KOPT-K1 (cell line): ENCODE measurements around the gene NELFA.

Experiments used
- H3K27ac ChIP-seq: fragments of 200-600 bp; sonication (generic); 2 replicates; pipeline ENCODE4 v1.5.1; 2016; ENCODE audit warnings: antibody characterized with exemption, mild to moderate bottlenecking, low read depth, low read length; ENCODE audit not compliant: poor library complexity, severe bottlenecking
- H3K36me3 ChIP-seq: fragments of 200-600 bp; sonication (generic); 2 replicates; pipeline ENCODE4 v1.5.1; 2017; ENCODE audit warnings: antibody characterized with exemption, mild to moderate bottlenecking, low read length, moderate library complexity; ENCODE audit not compliant: insufficient read depth
- H3K9me3 ChIP-seq: fragments of 200-600 bp; sonication (generic); 2 replicates; pipeline ENCODE4 v1.5.1; 2017; ENCODE audit warnings: antibody characterized with exemption, low read length, mild to moderate bottlenecking; ENCODE audit not compliant: insufficient read depth, poor library complexity, severe bottlenecking

Gene NELFA

DNA sequence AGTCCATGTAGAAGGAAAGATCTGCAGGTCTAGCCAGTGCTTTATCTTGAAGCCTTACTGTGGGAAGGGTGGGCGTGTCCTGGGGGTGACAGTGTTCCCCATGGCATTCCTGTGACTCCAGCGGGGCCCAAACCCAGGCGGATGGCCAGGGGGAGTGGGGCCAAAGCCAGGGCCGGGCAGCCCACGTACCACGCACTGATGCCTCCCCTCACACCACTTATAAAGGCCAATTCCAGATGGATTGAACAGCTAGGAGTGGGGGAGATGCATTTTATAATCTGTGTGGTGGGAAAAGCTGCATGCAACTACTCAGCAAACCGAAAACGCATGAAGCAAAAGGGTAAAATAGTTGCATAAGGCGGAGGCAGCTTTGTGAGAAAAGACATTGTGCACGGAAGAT, 36.4 kb downstream of the NELFA start:
- no peak overlapping the region for H3K27ac ChIP-seq
- H3K9me3 ChIP-seq = no peaks in the 10 kb centered on the region
- peaks cover 100% of the 10 kb centered on the region for H3K36me3 ChIP-seq

GRCh38 chr4:1971456-1972200, 37.1 kb downstream of the NELFA start:
- H3K36me3 ChIP-seq = peaks cover 100% of the 10 kb centered on the region
- H3K9me3 ChIP-seq = no peaks in the 10 kb centered on the region
- H3K27ac ChIP-seq = no peak overlapping the region

DNA sequence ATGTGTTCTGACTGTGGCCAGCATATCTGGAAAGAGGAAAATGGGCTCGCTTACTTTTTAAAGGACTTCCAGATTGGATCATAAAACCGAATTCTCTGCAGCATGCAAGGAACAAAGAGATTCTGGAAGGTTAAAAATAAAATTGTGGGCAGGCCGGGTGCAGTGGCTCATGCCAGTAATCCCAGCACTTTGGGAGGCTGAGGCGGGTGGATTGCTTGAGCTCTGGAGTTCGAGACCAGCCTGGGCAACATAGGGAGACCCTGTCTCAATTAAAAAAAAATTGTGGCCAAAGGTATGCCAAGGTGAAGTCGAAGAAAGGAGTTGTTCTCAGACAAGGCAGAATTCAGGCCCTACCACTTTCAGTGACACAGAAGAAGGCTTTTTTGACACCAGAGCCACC, 37.8 kb downstream of the NELFA start:
- Histone ChIP-seq H3K27ac (no peak overlapping the region), H3K9me3 (no peaks in the 10 kb centered on the region), H3K36me3 (peaks cover 100% of the 10 kb centered on the region)

DNA sequence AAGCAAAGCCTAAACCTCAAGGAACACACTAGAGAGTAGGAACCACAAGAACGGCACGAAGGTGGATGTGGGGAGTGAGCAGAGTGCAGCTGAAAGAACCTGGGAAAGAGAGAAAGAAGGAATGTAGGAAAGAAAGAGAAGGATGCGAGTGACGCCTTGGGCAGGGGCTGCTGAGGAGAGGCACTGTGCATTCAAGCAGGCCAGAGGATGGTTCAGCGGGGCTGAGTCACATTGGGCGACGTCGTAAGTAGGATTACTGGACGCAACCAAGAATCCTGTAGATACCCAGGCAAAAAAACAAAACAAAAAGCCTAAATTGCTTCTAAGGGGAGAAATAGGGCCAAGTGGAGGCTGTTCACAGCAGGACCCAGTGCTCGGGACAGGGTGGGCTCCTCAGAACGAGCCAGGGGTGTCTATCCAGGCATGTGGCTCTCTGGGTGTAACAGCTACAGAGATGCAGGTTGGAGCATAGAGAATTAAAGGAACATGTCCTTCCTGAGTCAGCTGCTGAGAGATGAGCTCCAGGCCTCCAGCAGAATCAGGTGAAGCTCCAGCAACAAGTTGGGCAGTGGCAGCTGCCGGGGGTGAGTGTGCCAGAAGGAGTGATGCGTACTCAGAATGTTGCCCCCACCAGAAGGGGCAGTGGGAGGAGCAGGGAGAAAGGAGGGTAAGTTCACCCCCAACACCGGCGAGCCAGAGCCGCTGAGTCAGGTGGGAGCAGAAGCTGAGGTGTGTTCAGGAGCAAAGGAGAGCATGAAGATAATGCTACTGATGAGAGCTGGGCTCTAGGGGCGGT, 38.6 kb downstream of the NELFA start:
- H3K27ac ChIP-seq = no peak overlapping the region
- H3K36me3 ChIP-seq = peaks cover 100% of the 10 kb centered on the region
- no peaks in the 10 kb centered on the region for H3K9me3 ChIP-seq

- Histone ChIP-seq H3K27ac (no peak overlapping the region), H3K36me3 (peaks cover 100% of the 10 kb centered on the region), H3K9me3 (no peaks in the 10 kb centered on the region)
These were observed 40.0 kb downstream of the NELFA start for GRCh38 chr4:1968686-1969295.

DNA sequence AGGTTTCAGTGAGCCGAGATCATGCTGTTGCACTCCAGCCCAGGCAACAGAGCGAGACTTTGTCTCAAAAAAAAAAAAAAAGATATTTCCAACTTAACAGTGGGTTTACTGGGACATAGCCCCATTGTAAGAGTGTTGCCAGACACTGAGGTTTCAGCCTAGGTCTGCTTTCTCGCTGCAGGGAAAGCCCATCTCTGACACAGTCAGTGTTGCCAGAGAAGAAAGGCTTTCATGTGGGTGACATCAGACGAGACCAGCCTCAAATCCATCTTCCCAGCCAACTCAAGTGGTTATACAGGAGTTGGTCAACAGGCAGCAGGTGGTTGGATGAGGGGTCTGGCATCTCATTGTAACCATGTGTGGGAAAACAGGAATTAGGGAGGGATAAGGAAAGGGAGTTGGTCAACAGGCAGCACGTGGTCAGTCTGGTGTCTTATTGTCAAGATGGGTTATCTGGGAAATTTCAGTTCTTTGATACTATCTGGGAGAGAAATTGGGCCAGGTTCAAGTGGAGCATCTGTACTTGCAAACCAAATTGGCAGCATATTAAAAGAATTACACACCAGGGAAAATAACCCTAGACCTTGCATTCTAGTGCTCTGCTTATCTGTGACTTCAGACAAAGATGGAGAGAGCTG, 41.1 kb downstream of the NELFA start:
- Histone ChIP-seq H3K9me3 (no peaks in the 10 kb centered on the region), H3K36me3 (peaks cover 100% of the 10 kb centered on the region), H3K27ac (no peak overlapping the region)

DNA sequence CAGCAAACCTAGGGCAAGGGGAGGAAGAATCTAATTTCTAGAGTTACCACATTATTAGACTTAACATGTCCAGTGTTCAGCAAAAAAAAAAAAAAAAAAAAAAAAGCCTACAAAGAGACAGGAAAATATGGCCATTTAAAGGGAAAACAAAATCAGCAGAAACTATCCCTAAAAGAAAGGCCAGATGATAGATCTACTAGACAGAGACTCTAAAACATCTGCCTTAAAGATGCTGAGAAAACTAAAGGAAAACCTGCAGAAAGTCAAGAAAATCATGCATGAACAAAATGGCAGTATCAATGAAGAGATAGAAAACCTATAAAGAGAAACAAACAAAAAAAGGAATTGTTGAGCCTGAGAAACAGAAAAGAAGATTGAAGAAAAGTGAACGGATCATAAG, 43.8 kb downstream of the NELFA start:
- no peak overlapping the region for H3K27ac ChIP-seq
- peaks cover 100% of the 10 kb centered on the region for H3K36me3 ChIP-seq
- no peaks in the 10 kb centered on the region for H3K9me3 ChIP-seq

DNA sequence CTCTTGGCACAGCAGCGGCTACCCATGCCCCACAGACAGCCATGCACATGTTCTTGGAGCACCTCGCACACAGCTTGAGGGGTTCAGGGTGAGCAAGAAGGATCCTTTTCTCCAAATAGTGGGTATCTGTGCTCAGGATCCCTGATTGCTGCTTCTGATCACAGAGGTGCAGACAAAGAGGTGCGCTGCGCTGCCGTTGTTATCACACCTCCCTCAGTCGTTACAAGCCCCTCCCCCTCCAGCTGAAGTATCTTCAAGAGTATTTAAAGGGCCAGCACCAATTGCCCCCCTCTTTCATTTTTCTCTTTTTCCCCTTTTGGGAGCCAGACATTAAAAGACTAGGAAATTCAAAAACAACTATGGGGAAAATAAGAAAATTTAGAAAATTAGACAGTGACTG, 44.3 kb downstream of the NELFA start:
- Histone ChIP-seq H3K27ac (no peak overlapping the region), H3K36me3 (peaks cover 100% of the 10 kb centered on the region), H3K9me3 (no peaks in the 10 kb centered on the region)

GRCh38 chr4:1962980-1963379, 45.8 kb downstream of the NELFA start:
- peaks cover 100% of the 10 kb centered on the region for H3K36me3 ChIP-seq

GRCh38 chr4:1961563-1961962, 47.2 kb downstream of the NELFA start:
- H3K9me3 ChIP-seq = no peaks in the 10 kb centered on the region
- peaks cover 100% of the 10 kb centered on the region for H3K36me3 ChIP-seq
- H3K27ac ChIP-seq = no peak overlapping the region

More at GRCh38 chr4:1962980-1963379, 45.8 kb downstream of the NELFA start:
- H3K9me3 ChIP-seq = no peaks in the 10 kb centered on the region
- H3K27ac ChIP-seq = no peak overlapping the region

- Histone ChIP-seq H3K9me3 (no peaks in the 10 kb centered on the region), H3K36me3 (peaks cover 100% of the 10 kb centered on the region), H3K27ac (no peak overlapping the region)
These were observed 47.7 kb downstream of the NELFA start for GRCh38 chr4:1961038-1961437.

DNA sequence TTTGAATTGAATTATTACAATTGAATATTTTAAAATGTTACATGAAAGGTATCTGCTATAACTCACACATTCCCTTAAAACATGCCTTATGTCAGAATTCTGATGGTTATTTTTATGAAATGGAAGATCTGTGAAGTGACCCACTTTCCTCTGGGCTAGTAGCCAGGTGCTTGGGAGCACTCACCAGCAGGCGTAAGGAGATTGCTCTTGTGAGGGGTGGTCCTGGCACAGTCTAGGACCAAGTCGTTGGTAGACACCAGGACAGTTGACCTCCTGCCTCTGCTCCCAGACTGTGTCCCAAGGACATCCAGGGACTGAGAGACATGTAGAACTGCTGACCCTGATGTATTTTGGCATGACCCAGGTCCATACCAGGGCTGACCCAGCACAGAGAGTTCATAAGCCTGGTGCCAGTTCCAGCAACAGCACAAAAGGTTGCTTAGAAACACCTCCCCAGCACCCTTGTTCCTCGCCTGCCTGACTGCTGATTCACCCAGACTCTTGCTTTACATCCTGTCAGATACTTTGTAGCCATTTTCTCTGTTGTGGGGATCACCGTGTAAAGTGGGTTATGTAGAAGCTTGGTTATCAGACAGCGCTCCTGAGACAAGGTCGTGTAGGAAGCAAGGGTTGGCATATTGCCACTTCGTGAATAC, 48.5 kb downstream of the NELFA start:
- H3K9me3 ChIP-seq = no peaks in the 10 kb centered on the region
- peaks cover 100% of the 10 kb centered on the region for H3K36me3 ChIP-seq
- H3K27ac ChIP-seq = no peak overlapping the region

- H3K9me3 ChIP-seq = no peaks in the 10 kb centered on the region
- no peak overlapping the region for H3K27ac ChIP-seq
- H3K36me3 ChIP-seq = peaks cover 100% of the 10 kb centered on the region
These were observed 49.7 kb downstream of the NELFA start for GRCh38 chr4:1959104-1959384.

DNA sequence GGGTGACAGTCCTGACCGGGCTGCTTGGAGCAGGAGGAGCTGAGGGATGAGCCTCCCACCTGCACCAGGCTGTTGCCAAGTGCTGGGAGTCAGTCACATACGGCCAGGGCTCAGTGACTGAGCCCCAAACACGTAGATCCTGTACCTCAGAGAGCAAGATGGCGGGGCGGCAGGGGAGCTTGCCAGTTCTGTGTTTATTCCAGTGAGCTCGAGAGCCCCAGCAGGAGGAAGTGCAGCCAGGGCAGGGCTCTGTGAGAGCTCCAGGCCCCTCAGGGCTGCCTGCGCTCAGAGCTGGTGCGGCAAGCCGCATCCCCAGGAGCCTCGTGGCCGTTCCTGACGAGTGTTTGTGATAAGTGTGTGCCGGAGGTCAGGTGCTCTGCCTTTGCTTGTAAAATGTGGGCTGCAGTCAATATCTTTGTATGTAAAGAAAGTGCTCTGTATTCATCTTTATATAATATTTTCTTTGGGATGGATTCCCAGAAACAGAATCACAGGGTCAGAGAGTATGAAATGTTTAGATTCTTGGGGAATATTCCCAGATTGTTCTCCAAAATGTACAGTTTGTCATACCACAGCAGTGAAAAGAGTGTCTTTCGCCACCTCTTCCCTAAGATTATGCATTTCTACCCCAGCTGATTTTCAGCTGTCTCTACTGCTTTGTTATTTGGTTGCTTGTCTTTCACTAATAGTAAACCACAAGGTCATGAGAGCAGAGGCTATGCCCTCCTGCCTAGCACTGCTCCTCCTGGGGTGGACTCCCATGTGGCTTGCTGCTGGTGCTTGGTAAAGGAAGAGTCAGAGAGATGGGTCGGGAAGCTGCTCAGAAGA, 50.3 kb downstream of the NELFA start:
- Histone ChIP-seq H3K27ac (no peak overlapping the region), H3K9me3 (no peaks in the 10 kb centered on the region), H3K36me3 (peaks cover 100% of the 10 kb centered on the region)
